Keratinocyte (primary cell): Measurements from ENCODE around the gene PPIA.

Experiments used
- EZH2 ChIP-seq: IDR thresholded peaks from one replicate; pipeline ENCODE4 v1.6.1; 2012; ENCODE audit warnings: inconsistent platforms, mild to moderate bottlenecking, low read length, moderate library complexity
- TF ChIP-seq, protein P1 (sequence below), 3 experiments: IDR thresholded peaks in 1 of 3; conservative IDR thresholded peaks in 1 of 3; optimal IDR thresholded peaks in 1 of 3; 2 replicates in 2 of 3; 3 replicates in 1 of 3; pipeline versions ENCODE3 to v1.5.1; 2011; ENCODE audit warnings: low read length in 3 of 3, mild to moderate bottlenecking in 3 of 3, moderate library complexity in 2 of 3, control low read depth in 1 of 3, inconsistent platforms in 1 of 3; ENCODE audit not compliant: insufficient read depth in 2 of 3; ENCODE audit errors: extremely low read depth in 1 of 3

- TF ChIP-seq, protein P1, sequence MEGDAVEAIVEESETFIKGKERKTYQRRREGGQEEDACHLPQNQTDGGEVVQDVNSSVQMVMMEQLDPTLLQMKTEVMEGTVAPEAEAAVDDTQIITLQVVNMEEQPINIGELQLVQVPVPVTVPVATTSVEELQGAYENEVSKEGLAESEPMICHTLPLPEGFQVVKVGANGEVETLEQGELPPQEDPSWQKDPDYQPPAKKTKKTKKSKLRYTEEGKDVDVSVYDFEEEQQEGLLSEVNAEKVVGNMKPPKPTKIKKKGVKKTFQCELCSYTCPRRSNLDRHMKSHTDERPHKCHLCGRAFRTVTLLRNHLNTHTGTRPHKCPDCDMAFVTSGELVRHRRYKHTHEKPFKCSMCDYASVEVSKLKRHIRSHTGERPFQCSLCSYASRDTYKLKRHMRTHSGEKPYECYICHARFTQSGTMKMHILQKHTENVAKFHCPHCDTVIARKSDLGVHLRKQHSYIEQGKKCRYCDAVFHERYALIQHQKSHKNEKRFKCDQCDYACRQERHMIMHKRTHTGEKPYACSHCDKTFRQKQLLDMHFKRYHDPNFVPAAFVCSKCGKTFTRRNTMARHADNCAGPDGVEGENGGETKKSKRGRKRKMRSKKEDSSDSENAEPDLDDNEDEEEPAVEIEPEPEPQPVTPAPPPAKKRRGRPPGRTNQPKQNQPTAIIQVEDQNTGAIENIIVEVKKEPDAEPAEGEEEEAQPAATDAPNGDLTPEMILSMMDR (optimal IDR thresholded peaks at IDR 0.05 in 1 of 3, IDR thresholded peaks at IDR 0.05 in 1 of 3, conservative IDR thresholded peaks at IDR 0.05 in 1 of 3; ENCODE audit: extremely low read depth in 1 of 3, insufficient read depth in 2 of 3, low read length in 3 of 3) = no peak
- no peak for TF ChIP-seq EZH2
These were observed 412 bp upstream of the PPIA start for GRCh38 chr7:44796034-44796503.
